GM23338 (cell line): Measurements from ENCODE around the gene RCOR1. TPM values are rescaled to one million over a fixed set of nuclear protein-coding genes. Genes with fewer than 3 reads are reported as not detected.
A peak's percentile ranks its signal among the peaks of the same experiment; 100 is the strongest.

ENCODE experiments used
- ATAC-seq: fragments of 200-7000 bp; cut with Tn5 transposase; 3 replicates; pipeline ENCODE4 v1.9.1; 2020
- DNase-seq: peaks from one replicate; pipeline ENCODE4 v3.0.0-alpha.2; 2015; ENCODE audit warnings: low spot score
- H2AFZ ChIP-seq: fragments of 200-600 bp; sonication (generic); 2 replicates; pipeline ENCODE4 v1.8.0; 2016; ENCODE audit warnings: antibody characterized with exemption, mild to moderate bottlenecking, moderate library complexity
- H3F3A ChIP-seq: fragments of 200-600 bp; sonication (generic); replicated peaks from 2 replicates; pipeline ENCODE4 v1.8.0; 2017; ENCODE audit warnings: antibody characterized with exemption, mixed run types, low read depth
- H3K27ac ChIP-seq: fragments of 200-600 bp; sonication (generic); 2 replicates; pipeline ENCODE4 v1.6.1; 2016; ENCODE audit warnings: low read depth
- H3K27me3 ChIP-seq: fragments of 200-600 bp; sonication (generic); 2 replicates; pipeline ENCODE4 v1.8.0; 2016; ENCODE audit warnings: mild to moderate bottlenecking, mixed run types, moderate library complexity; ENCODE audit not compliant: insufficient read depth
- H3K36me3 ChIP-seq: fragments of 200-600 bp; sonication (generic); 2 replicates; pipeline ENCODE4 v1.8.0; 2016; ENCODE audit warnings: mild to moderate bottlenecking; ENCODE audit not compliant: insufficient read depth
- H3K4me1 ChIP-seq: fragments of 200-600 bp; sonication (generic); 2 replicates; pipeline ENCODE4 v1.8.0; 2016; ENCODE audit warnings: mild to moderate bottlenecking, moderate library complexity; ENCODE audit not compliant: insufficient read depth
- H3K4me2 ChIP-seq: fragments of 200-600 bp; sonication (generic); 2 replicates; pipeline ENCODE4 v1.7.1; 2017; ENCODE audit warnings: mixed run types
- H3K4me3 ChIP-seq: fragments of 200-600 bp; sonication (generic); 2 replicates; pipeline ENCODE4 v1.6.1; 2016; ENCODE audit warnings: mixed run types
- H3K79me2 ChIP-seq: fragments of 200-600 bp; sonication (generic); replicated peaks from 2 replicates; pipeline ENCODE4 v1.8.0; 2017; ENCODE audit warnings: mild to moderate bottlenecking; ENCODE audit not compliant: insufficient read depth
- H3K9me2 ChIP-seq: fragments of 200-600 bp; sonication (generic); 2 replicates; pipeline ENCODE4 v1.8.0; 2017; ENCODE audit not compliant: insufficient read depth
- H4K20me1 ChIP-seq: fragments of 200-600 bp; sonication (generic); replicated peaks from 2 replicates; pipeline ENCODE4 v1.8.0; 2017; ENCODE audit warnings: mild to moderate bottlenecking; ENCODE audit not compliant: insufficient read depth
- H3K27ac Mint-ChIP-seq: 2 replicates; pipeline ENCODE4 v1.8.0; 2020; ENCODE audit warnings: inconsistent platforms, mild to moderate bottlenecking, moderate library complexity, mixed read lengths
- H3K27me3 Mint-ChIP-seq: 3 replicates; pipeline ENCODE4 v1.8.0; 2022; ENCODE audit warnings: low read depth, mild to moderate bottlenecking, moderate library complexity, mixed read lengths, inconsistent platforms; ENCODE audit not compliant: insufficient read depth, poor library complexity
- H3K36me3 Mint-ChIP-seq: 3 replicates; pipeline ENCODE4 v1.8.0; 2021; ENCODE audit warnings: low read depth, mild to moderate bottlenecking, inconsistent platforms, moderate library complexity, mixed read lengths
- H3K4me1 Mint-ChIP-seq: 3 replicates; pipeline ENCODE4 v1.8.0; 2020; ENCODE audit warnings: mild to moderate bottlenecking, inconsistent platforms, mixed read lengths
- H3K4me3 Mint-ChIP-seq: 3 replicates; pipeline ENCODE4 v1.8.0; 2021; ENCODE audit warnings: moderate library complexity, mild to moderate bottlenecking, inconsistent platforms, mixed read lengths
- H3K9me3 Mint-ChIP-seq: 3 replicates; pipeline ENCODE4 v1.8.0; 2020; ENCODE audit warnings: moderate library complexity, mild to moderate bottlenecking, inconsistent platforms, mixed read lengths
- CREB1 ChIP-seq: fragments of 250-450 bp; sonication (Bioruptor Pico); IDR thresholded peaks from 2 replicates; pipeline ENCODE4 v1.5.0; 2020; ENCODE audit warnings: low read depth, mild to moderate bottlenecking, moderate library complexity
- CTCF ChIP-seq, 2 experiments: fragments of 200-600 bp in 1 of 2; sonication (generic) in 1 of 2; conservative IDR thresholded peaks; 2 replicates each; pipeline versions ENCODE4 v1.5.1 to v1.6.1; 2016 to 2017; ENCODE audit warnings: antibody characterized with exemption in 2 of 2, low read depth in 2 of 2, mild to moderate bottlenecking in 2 of 2, moderate library complexity in 1 of 2
- EZH2 ChIP-seq: fragments of 200-600 bp; sonication (generic); IDR thresholded peaks from one replicate; pipeline ENCODE4 v1.8.0; 2017; ENCODE audit warnings: antibody characterized with exemption, mild to moderate bottlenecking, low read depth; ENCODE audit not compliant: unreplicated experiment
- EZH2phosphoT487 ChIP-seq: fragments of 200-600 bp; sonication (generic); IDR thresholded peaks from one replicate; pipeline ENCODE4 v1.8.1; 2018; ENCODE audit warnings: antibody characterized with exemption; ENCODE audit not compliant: unreplicated experiment
- JUNB ChIP-seq: IDR thresholded peaks from one replicate; pipeline ENCODE4 v1.6.1; 2016; ENCODE audit warnings: antibody characterized with exemption; ENCODE audit not compliant: unreplicated experiment
- NANOG ChIP-seq: IDR thresholded peaks from 2 replicates; pipeline ENCODE4 v1.6.1; 2016; ENCODE audit warnings: antibody characterized with exemption, borderline replicate concordance
- POLR2AphosphoS5 ChIP-seq: IDR thresholded peaks from 2 replicates; pipeline ENCODE4 v1.6.1; 2016; ENCODE audit warnings: antibody characterized with exemption, low read depth
- STAT1 ChIP-seq: IDR thresholded peaks from one replicate; pipeline ENCODE4 v1.6.1; 2016; ENCODE audit warnings: antibody characterized with exemption; ENCODE audit not compliant: unreplicated experiment
- ZNF114 ChIP-seq: fragments of 250-450 bp; sonication (Bioruptor Pico); IDR thresholded peaks from 2 replicates; pipeline ENCODE4 v1.5.0; 2020; ENCODE audit warnings: mild to moderate bottlenecking, moderate library complexity
- ZNF331 ChIP-seq: fragments of 250-450 bp; sonication (Bioruptor Pico); IDR thresholded peaks from 2 replicates; pipeline ENCODE4 v1.5.0; 2020; ENCODE audit warnings: low read depth, mild to moderate bottlenecking, moderate library complexity
- ZNF462 ChIP-seq: fragments of 250-450 bp; sonication (Bioruptor Pico); IDR thresholded peaks from 2 replicates; pipeline ENCODE4 v1.5.0; 2020; ENCODE audit warnings: mild to moderate bottlenecking, moderate library complexity
- polyA plus RNA-seq: library from polyadenylated mRNA; unstranded; fragments of >200 nt; fragmentation: Nextera tagmentation; extraction: Ambion mirVana; gene quantifications from 2 replicates; pipeline ENCODE4 v1.2.1, GENCODE V29; 2016
- total RNA-seq: library from RNA; depleted of rRNA; stranded (reverse); fragments of >200 nt; shearing (Covaris generic); gene quantifications from 2 replicates; pipeline ENCODE4 v1.2.3, GENCODE V29; 2014
- TF ChIP-seq, protein P1 (sequence below): IDR thresholded peaks from one replicate; pipeline ENCODE4 v1.6.1; 2018; ENCODE audit warnings: antibody characterized with exemption; ENCODE audit not compliant: unreplicated experiment
- TF ChIP-seq, protein P2 (sequence below): IDR thresholded peaks from 2 replicates; pipeline ENCODE4 v1.6.1; 2016; ENCODE audit warnings: antibody characterized with exemption

The RCOR1 gene
- total and polyA plus RNA-seq, 2 experiments from 2014 or later, result 7.6 to 26.1 TPM

- Mint-ChIP-seq H3K27ac (no peak overlapping the region), H3K4me1 (peaks cover 5% of the 10 kb centered on the region; the same call in 2 of the 3 replicates), H3K27me3 (peaks cover 4% of the 10 kb centered on the region), H3K36me3 (peaks cover 7% of the 10 kb centered on the region; the same call in 2 of the 3 replicates), H3K9me3 (no peaks in the 10 kb centered on the region), H3K4me3 (no peak overlapping the region)
- Histone ChIP-seq H3F3A (peaks cover 7% of the 10 kb centered on the region; the same call in 1 of the 2 replicates), H3K4me3 (no peak overlapping the region), H3K79me2 (peaks cover 100% of the 10 kb centered on the region), H4K20me1 (peaks cover 52% of the 10 kb centered on the region), H3K36me3 (no peaks in the 10 kb centered on the region; the same call in 1 of the 2 replicates), H3K27ac (peak overlapping the region; percentile 36; the same call in 1 of the 2 replicates), H2AFZ (no peak overlapping the region), H3K4me1 (no peaks in the 10 kb centered on the region), H3K9me2 (no peaks in the 10 kb centered on the region), H3K27me3 (no peaks in the 10 kb centered on the region), H3K4me2 (no peak overlapping the region)
- no peak for TF ChIP-seq NANOG
- TF ChIP-seq ZNF331 (CRISPR knock-in tag), result no peak
- no peak for TF ChIP-seq ZNF462 (CRISPR knock-in tag)
- TF ChIP-seq CREB1 (CRISPR knock-in tag), result no peak
- TF ChIP-seq STAT1, result no peak
- no peak for TF ChIP-seq EZH2
- TF ChIP-seq ZNF114 (CRISPR knock-in tag), result no peak
- TF ChIP-seq POLR2AphosphoS5, result no peak
- TF ChIP-seq, protein P1, sequence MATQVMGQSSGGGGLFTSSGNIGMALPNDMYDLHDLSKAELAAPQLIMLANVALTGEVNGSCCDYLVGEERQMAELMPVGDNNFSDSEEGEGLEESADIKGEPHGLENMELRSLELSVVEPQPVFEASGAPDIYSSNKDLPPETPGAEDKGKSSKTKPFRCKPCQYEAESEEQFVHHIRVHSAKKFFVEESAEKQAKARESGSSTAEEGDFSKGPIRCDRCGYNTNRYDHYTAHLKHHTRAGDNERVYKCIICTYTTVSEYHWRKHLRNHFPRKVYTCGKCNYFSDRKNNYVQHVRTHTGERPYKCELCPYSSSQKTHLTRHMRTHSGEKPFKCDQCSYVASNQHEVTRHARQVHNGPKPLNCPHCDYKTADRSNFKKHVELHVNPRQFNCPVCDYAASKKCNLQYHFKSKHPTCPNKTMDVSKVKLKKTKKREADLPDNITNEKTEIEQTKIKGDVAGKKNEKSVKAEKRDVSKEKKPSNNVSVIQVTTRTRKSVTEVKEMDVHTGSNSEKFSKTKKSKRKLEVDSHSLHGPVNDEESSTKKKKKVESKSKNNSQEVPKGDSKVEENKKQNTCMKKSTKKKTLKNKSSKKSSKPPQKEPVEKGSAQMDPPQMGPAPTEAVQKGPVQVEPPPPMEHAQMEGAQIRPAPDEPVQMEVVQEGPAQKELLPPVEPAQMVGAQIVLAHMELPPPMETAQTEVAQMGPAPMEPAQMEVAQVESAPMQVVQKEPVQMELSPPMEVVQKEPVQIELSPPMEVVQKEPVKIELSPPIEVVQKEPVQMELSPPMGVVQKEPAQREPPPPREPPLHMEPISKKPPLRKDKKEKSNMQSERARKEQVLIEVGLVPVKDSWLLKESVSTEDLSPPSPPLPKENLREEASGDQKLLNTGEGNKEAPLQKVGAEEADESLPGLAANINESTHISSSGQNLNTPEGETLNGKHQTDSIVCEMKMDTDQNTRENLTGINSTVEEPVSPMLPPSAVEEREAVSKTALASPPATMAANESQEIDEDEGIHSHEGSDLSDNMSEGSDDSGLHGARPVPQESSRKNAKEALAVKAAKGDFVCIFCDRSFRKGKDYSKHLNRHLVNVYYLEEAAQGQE, result no peak
- TF ChIP-seq, protein P2, sequence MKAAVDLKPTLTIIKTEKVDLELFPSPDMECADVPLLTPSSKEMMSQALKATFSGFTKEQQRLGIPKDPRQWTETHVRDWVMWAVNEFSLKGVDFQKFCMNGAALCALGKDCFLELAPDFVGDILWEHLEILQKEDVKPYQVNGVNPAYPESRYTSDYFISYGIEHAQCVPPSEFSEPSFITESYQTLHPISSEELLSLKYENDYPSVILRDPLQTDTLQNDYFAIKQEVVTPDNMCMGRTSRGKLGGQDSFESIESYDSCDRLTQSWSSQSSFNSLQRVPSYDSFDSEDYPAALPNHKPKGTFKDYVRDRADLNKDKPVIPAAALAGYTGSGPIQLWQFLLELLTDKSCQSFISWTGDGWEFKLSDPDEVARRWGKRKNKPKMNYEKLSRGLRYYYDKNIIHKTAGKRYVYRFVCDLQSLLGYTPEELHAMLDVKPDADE, result no peak
- no peak for TF ChIP-seq JUNB
- TF ChIP-seq CTCF (conservative IDR thresholded peaks at IDR 0.05; ENCODE audit: low read depth in 2 of 2), result no peak
- no peak for TF ChIP-seq EZH2phosphoT487
- DNase-seq (no peak), ATAC-seq (no peak)
Measured at GRCh38 chr14:102601378-102601925, 9.0 kb downstream of the RCOR1 start.
